ENCODE data around the gene PARP8.
"Not testable (repeated sequence)": the region's sequence is repeated elsewhere in the genome, so short reads cannot be mapped to it uniquely, and the experiment has no call there.

PARP8 gene

GRCh38 chr5:50666261-50667022 lies at the start of gene PARP8:
PARP8 (plus strand) TSS chr5:50666637; CDS start chr5:50667096, 459 bp downstream.
- TF ChIP-seq CTCF (conservative IDR thresholded peaks at IDR 0.05), result no peak
- TF ChIP-seq ZFX (IDR thresholded peaks at IDR 0.05), result no peak
- H3K27ac ChIP-seq, result peak within 1 kb of the TSS; percentile 66

- H3K27ac ChIP-seq, result no peak overlapping the region
- no peak for TF ChIP-seq CTCF (conservative IDR thresholded peaks at IDR 0.05)
- TF ChIP-seq ZFX (IDR thresholded peaks at IDR 0.05), result no peak
These were observed 42.8 kb upstream of the PARP8 start for GRCh38 chr5:50623666-50624065.

- H3K27ac ChIP-seq, result not testable (repeated sequence)
These were observed 31.6 kb upstream of the PARP8 start for GRCh38 chr5:50634866-50635265.

- H3K27ac ChIP-seq, result not testable (repeated sequence)
These were observed 28.9 kb upstream of the PARP8 start for GRCh38 chr5:50637576-50637975.

- TF ChIP-seq ZFX (IDR thresholded peaks at IDR 0.05), result no peak
- no peak for TF ChIP-seq CTCF (conservative IDR thresholded peaks at IDR 0.05)
- no peak overlapping the region for H3K27ac ChIP-seq
These were observed 19.8 kb upstream of the PARP8 start for GRCh38 chr5:50646591-50646990.

GRCh38 chr5:50647726-50648125 lies 18.7 kb upstream of the PARP8 start:
- TF ChIP-seq CTCF (conservative IDR thresholded peaks at IDR 0.05) (no peak), ZFX (IDR thresholded peaks at IDR 0.05) (no peak)
- no peak overlapping the region for H3K27ac ChIP-seq

- H3K27ac ChIP-seq, result peak overlapping the region; percentile 47
- TF ChIP-seq ZFX (IDR thresholded peaks at IDR 0.05) (no peak), CTCF (conservative IDR thresholded peaks at IDR 0.05) (no peak)
These were observed 12.5 kb upstream of the PARP8 start for GRCh38 chr5:50653946-50654345.

GRCh38 chr5:50655067-50655809 lies 11.2 kb upstream of the PARP8 start:
- no peak overlapping the region for H3K27ac ChIP-seq
- TF ChIP-seq CTCF (conservative IDR thresholded peaks at IDR 0.05), result no peak
- TF ChIP-seq ZFX (IDR thresholded peaks at IDR 0.05), result no peak

Data from C4-2B (cell line).